ENCODE data around the gene BICDL1.

Gene BICDL1

GRCh38 chr12:120118321-120119061 is 129.5 kb downstream of the BICDL1 start:
- peak; percentile 46; the same call in 1 of the 2 replicates for TF ChIP-seq ZNF600 (tag by site-specific recombination; IDR thresholded peaks at IDR 0.05)
- peak; percentile 45; the same call in 1 of the 2 replicates for TF ChIP-seq ZBTB48 (tag by site-specific recombination; IDR thresholded peaks at IDR 0.05)
- peak; percentile 39 for TF ChIP-seq PRDM10 (tag by site-specific recombination; IDR thresholded peaks at IDR 0.05)
- TF ChIP-seq ZNF366 (tag by site-specific recombination; conservative IDR thresholded peaks at IDR 0.05), result 0 out of 2 replicates have a peak, but pooled peaks have one; percentile 21
- no peak for TF ChIP-seq ZBTB49 (tag by site-specific recombination; IDR thresholded peaks at IDR 0.05; ENCODE audit: low read depth)
- peak; percentile 56; the same call in 1 of the 2 replicates for TF ChIP-seq ZBTB11 (tag by site-specific recombination; conservative IDR thresholded peaks at IDR 0.05; ENCODE audit: low read depth)
- 0 out of 2 replicates have a peak, but pooled peaks have one; percentile 22 for TF ChIP-seq ZNF335 (tag by site-specific recombination; conservative IDR thresholded peaks at IDR 0.05)
- TF ChIP-seq ZNF148 (tag by site-specific recombination; IDR thresholded peaks at IDR 0.05; ENCODE audit: borderline replicate concordance), result no peak
- peak; percentile 90 for TF ChIP-seq ZBTB17 (tag by site-specific recombination; IDR thresholded peaks at IDR 0.05)
- TF ChIP-seq ZNF658 (tag by site-specific recombination; IDR thresholded peaks at IDR 0.05), result no peak

More at GRCh38 chr12:120118321-120119061, 129.5 kb downstream of the BICDL1 start:
- H3K36me3 ChIP-seq (ENCODE audit: control insufficient read depth in 2 of 2, insufficient read depth in 1 of 2, low read length in 2 of 2), result peaks cover 0 to 18% of the 10 kb centered on the region in 2 experiments; a peak in 2 of 3 replicates
- H3K4me3 ChIP-seq (ENCODE audit: low read depth, low read length), result peak overlapping the region; percentile 80
- CTCF ChIA-PET, result interaction anchor here (0.5 to 1.9 kb wide), 4 partner anchors 18 to 887 kb away, joined by 3 to 13 read pairs (median 3); partner anchors contain the start of gene RPLP0
- POLR2A ChIA-PET, result interaction anchor here (2.7 kb wide), 1 partner anchor 83 kb away, joined by 33 read pairs; the partner anchor contains the start of gene RPLP0
- no peak overlapping the region for H3K27ac ChIP-seq (ENCODE audit: extremely low read depth, low read depth, low read length)
- no peaks in the 10 kb centered on the region for H3K9me3 ChIP-seq (ENCODE audit: control insufficient read depth, insufficient read depth, low read depth, low read length)
- peaks cover 9% of the 10 kb centered on the region for H3K4me1 ChIP-seq (ENCODE audit: control insufficient read depth, insufficient read depth, low read length)
